CD4-positive, alpha-beta T cell (primary cell): ENCODE data around the gene RBM39. TPM values are rescaled to one million over a fixed set of nuclear protein-coding genes. Genes with fewer than 3 reads are reported as not detected.
"Not testable (repeated sequence)": the region's sequence is repeated elsewhere in the genome, so short reads cannot be mapped to it uniquely, and the experiment has no call there.

Experiments
- ATAC-seq: fragments of 200-7000 bp; cut with Tn5 transposase; one replicate; pipeline ENCODE4 v1.10.0; 2022; ENCODE audit warnings: mild to moderate bottlenecking; ENCODE audit not compliant: poor library complexity
- CTCF ChIA-PET: fragments of 350-600 bp; sonication (Branson Sonifier 250); formaldehyde crosslinking; loops from one replicate; lab custom pipeline; 2021; ENCODE audit warnings: antibody characterized with exemption, inconsistent platforms; lab: Charles Lee
- POLR2A ChIA-PET: fragments of 350-600 bp; sonication (Branson Sonifier 250); formaldehyde crosslinking; loops from one replicate; lab custom pipeline; 2021; ENCODE audit warnings: antibody characterized with exemption, inconsistent platforms; lab: Charles Lee
- DNase-seq, 14 experiments: peaks; one replicate each; pipeline ENCODE4 v3.0.0-alpha.2; 2013 to 2020; ENCODE audit warnings: mixed read lengths in 2 of 14
- H3K27ac ChIP-seq, 2 donors: one replicate each; pipeline versions ENCODE4 v1.5.1 to v1.7.0; 2013; ENCODE audit warnings: low read length in 2 of 2, low read depth in 1 of 2, mild to moderate bottlenecking in 1 of 2
- H3K27me3 ChIP-seq, 2 experiments: 1 replicate in 1 of 2; 2 replicates in 1 of 2; pipeline versions ENCODE4 v1.6.1 to v1.7.0; 2013; ENCODE audit warnings: low read length in 2 of 2, control low read depth in 1 of 2, mild to moderate bottlenecking in 1 of 2, moderate library complexity in 1 of 2; ENCODE audit not compliant: insufficient read depth in 2 of 2, control insufficient read depth in 1 of 2
- H3K36me3 ChIP-seq: one replicate; pipeline ENCODE4 v1.6.1; 2013; ENCODE audit warnings: low read length, control low read depth; ENCODE audit not compliant: insufficient read depth
- H3K4me1 ChIP-seq: one replicate; pipeline ENCODE4 v1.6.1; 2013; ENCODE audit warnings: low read length, control low read depth; ENCODE audit not compliant: insufficient read depth
- H3K4me3 ChIP-seq: one replicate; pipeline ENCODE4 v1.5.1; 2013; ENCODE audit warnings: mild to moderate bottlenecking, low read length, moderate library complexity
- H3K9me3 ChIP-seq, 2 experiments: 1 replicate in 1 of 2; 2 replicates in 1 of 2; pipeline versions ENCODE4 v1.6.1 to v1.7.0; 2013; ENCODE audit warnings: low read length in 2 of 2, mild to moderate bottlenecking in 2 of 2, control low read depth in 1 of 2, moderate library complexity in 1 of 2; ENCODE audit not compliant: control insufficient read depth in 1 of 2, insufficient read depth in 1 of 2
- H3K27ac Mint-ChIP-seq: one replicate; pipeline ENCODE4 v1.8.0; 2020; ENCODE audit warnings: mixed read lengths
- H3K27me3 Mint-ChIP-seq: one replicate; pipeline ENCODE4 v1.8.0; 2021; ENCODE audit warnings: mixed read lengths
- H3K36me3 Mint-ChIP-seq: one replicate; pipeline ENCODE4 v1.8.0; 2021; ENCODE audit warnings: low read depth, mixed read lengths
- H3K4me1 Mint-ChIP-seq: one replicate; pipeline ENCODE4 v1.8.0; 2021; ENCODE audit warnings: low read depth, mixed read lengths
- H3K4me3 Mint-ChIP-seq: one replicate; pipeline ENCODE4 v1.8.0; 2020; ENCODE audit warnings: mild to moderate bottlenecking, mixed read lengths
- H3K9me3 Mint-ChIP-seq: one replicate; pipeline ENCODE4 v1.8.0; 2020; ENCODE audit warnings: mixed read lengths
- intact Hi-C, 2 experiments: fragments of 100-400 bp; cut with DNase I in 1 of 2; cut with micrococcal nuclease in 1 of 2; formaldehyde crosslinking; loops; one replicate each; pipeline versions ENCODE4 v1.15.1 to v1.9.0; 2023 to 2025; cut with DNase I, micrococcal nuclease
- total RNA-seq, 174 experiments: library from RNA in 2 of 174; stranded (reverse) in 2 of 174; gene quantifications; one replicate each; pipeline ENCODE4 v1.2.3 and lab custom pipeline; 2021 to 2026
- TF ChIP-seq, protein P1 (sequence below): fragments of 200-600 bp; IDR thresholded peaks from one replicate; pipeline ENCODE4 v1.8.0; 2022; ENCODE audit warnings: antibody characterized with exemption, mild to moderate bottlenecking

The RBM39 gene
- total RNA-seq, 2 experiments from 2014 or later = 1,057 to 1,091 TPM

DNA sequence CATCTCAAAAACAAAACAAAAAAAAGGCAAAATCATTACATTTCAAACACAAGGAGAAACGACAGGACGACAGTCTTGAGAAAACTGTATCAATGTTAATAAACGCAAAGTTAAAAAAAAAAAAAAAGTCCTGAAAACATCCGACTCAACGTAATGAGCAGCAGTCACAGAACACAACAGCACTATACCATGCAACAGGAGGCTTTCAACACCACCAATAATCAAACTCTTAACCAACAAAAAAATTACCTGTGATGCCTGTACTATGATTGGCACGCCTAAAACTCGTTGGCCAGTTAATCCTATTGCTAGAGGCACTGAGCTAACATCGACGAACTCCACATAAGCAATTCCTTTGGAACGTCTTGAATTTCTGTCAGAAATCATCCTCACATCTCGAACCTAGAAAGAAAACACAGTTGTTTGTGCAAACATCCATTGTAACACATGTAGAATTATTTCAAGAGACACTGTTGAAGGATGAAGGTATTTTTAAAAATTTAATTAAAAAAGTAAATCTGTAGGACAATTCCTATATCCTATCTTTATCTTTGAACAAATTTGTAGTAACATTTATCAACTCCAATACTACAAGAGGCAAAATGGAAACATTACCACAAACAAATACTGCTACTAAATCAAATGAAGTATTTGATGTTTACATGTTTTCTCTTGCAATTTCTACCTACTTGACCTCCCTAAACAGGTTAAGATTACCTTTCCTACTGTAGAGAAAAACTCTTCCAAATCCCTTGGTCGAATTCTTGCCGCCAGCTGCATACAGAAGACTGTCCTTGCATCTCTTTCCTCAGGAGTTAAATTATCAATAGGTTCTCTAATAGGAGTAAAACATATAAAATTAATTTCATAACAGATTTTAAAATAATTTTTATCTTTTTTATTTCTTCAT, 17.5 kb downstream of the RBM39 start:
- Mint-ChIP-seq H3K9me3 (no peaks in the 10 kb centered on the region), H3K36me3 (peaks cover 96% of the 10 kb centered on the region), H3K4me1 (peaks cover 46% of the 10 kb centered on the region), H3K4me3 (no peak overlapping the region), H3K27ac (peak overlapping the region; percentile 16), H3K27me3 (no peaks in the 10 kb centered on the region)
- ATAC-seq (no peak), DNase-seq (no peak)
- H3K4me3 ChIP-seq = no peak overlapping the region
- H3K9me3 ChIP-seq = no peaks in the 10 kb centered on the region
- ChIA-PET POLR2A (interaction anchor here (1.0 to 1.8 kb wide), 4 partner anchors 9 to 23 kb away, joined by 3 to 4 read pairs (median 4); partner anchors contain the start of gene RBM39), CTCF (interaction anchor here (1.1 to 2.5 kb wide), 2 partner anchors 10 to 15 kb away, joined by 3 to 6 read pairs; no protein-coding TSS in a partner anchor)
- peaks cover 34% of the 10 kb centered on the region for H3K4me1 ChIP-seq
- TF ChIP-seq, protein P1, sequence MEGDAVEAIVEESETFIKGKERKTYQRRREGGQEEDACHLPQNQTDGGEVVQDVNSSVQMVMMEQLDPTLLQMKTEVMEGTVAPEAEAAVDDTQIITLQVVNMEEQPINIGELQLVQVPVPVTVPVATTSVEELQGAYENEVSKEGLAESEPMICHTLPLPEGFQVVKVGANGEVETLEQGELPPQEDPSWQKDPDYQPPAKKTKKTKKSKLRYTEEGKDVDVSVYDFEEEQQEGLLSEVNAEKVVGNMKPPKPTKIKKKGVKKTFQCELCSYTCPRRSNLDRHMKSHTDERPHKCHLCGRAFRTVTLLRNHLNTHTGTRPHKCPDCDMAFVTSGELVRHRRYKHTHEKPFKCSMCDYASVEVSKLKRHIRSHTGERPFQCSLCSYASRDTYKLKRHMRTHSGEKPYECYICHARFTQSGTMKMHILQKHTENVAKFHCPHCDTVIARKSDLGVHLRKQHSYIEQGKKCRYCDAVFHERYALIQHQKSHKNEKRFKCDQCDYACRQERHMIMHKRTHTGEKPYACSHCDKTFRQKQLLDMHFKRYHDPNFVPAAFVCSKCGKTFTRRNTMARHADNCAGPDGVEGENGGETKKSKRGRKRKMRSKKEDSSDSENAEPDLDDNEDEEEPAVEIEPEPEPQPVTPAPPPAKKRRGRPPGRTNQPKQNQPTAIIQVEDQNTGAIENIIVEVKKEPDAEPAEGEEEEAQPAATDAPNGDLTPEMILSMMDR = no peak
- intact Hi-C loops = loop anchor here (5.0 to 10.0 kb wide), 4 partner anchors 50 to 1170 kb away; partner anchors contain the start of genes PHF20 (in 1 of the 2) and SPAG4 (in 1 of the 2)
- H3K36me3 ChIP-seq = peaks cover 97% of the 10 kb centered on the region
- H3K27me3 ChIP-seq = no peaks in the 10 kb centered on the region
- no peak overlapping the region for H3K27ac ChIP-seq

DNA sequence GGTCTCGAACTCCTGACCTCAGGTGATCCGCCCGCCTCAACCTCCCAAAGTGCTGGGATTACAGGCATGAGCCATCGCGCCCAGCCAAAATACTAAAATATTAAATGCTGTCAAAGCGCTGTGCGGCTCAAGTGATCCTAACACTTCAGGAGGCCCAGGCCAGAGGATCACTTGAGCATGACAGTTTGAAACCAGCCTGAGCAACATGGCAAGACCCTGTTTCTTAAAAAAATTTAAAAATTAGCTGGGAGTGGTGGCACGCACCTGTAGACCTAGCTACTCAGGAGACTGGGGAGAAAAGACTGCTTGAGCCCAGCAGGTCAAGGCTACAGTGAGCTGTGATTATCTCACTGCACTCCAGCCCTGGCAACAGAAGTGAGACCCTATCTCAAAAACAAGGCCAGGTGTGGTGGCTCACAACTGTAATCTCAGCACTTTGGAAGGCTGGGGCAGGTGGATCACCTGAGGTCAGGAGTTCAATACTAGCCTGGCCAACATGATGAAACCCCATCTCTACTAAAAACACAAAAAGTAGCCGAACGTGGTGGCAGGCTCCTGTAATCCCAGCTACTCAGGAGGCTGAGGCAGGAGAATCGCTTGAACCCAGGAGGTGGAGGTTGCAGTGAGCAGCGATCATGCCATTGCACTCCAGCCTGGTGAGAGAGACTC, 18.3 kb downstream of the RBM39 start:
- Mint-ChIP-seq H3K36me3 (peaks cover 98% of the 10 kb centered on the region), H3K4me1 (peaks cover 48% of the 10 kb centered on the region)
- ChIA-PET CTCF (interaction anchor here (2.5 kb wide), 1 partner anchor 16 kb away, joined by 6 read pairs; no protein-coding TSS in a partner anchor), POLR2A (interaction anchor here (1.0 to 1.8 kb wide), 3 partner anchors 8 to 22 kb away, joined by 3 to 4 read pairs (median 3); partner anchors contain the start of gene RBM39)
- H3K9me3 Mint-ChIP-seq, H3K27ac Mint-ChIP-seq, H3K4me3 Mint-ChIP-seq, ATAC-seq, H3K27me3 Mint-ChIP-seq, H3K27me3 ChIP-seq, H3K27ac ChIP-seq, H3K4me3 ChIP-seq, H3K9me3 ChIP-seq, DNase-seq: not testable (repeated sequence)
- peaks cover 97% of the 10 kb centered on the region for H3K36me3 ChIP-seq
- H3K4me1 ChIP-seq = peaks cover 41% of the 10 kb centered on the region
- intact Hi-C loops = loop anchor here (5.0 to 10.0 kb wide), 3 partner anchors 51 to 1171 kb away; partner anchors contain the start of gene PHF20 (in 1 of the 2)

DNA sequence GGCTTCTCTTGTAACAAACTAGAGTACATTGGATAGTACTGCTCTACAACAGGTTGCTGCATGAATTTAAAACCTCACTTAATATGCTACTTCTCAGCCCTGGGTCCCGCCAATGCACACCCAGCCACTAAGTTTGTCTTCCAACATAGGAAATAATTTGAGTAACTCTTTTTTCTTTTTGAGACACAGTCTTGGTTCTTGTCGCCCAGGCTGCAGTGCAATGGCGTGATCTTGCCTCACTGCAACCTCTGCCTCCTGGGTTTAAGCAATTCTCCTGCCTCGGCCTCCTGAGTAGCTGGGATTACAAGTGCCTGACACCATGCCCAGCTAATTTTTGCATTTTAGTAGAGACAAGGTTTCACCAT, 18.8 kb downstream of the RBM39 start:
- H3K4me1 Mint-ChIP-seq = peaks cover 48% of the 10 kb centered on the region

More for the DNA sequence above, 18.8 kb downstream of the RBM39 start:
- not testable (repeated sequence) for ATAC-seq, H3K9me3 ChIP-seq, H3K27ac ChIP-seq, H3K27me3 Mint-ChIP-seq, H3K4me3 Mint-ChIP-seq, H3K4me3 ChIP-seq, DNase-seq, H3K27me3 ChIP-seq, H3K9me3 Mint-ChIP-seq
- Histone ChIP-seq H3K36me3 (peaks cover 97% of the 10 kb centered on the region), H3K4me1 (peaks cover 45% of the 10 kb centered on the region)
- ChIA-PET CTCF (interaction anchor here (2.5 kb wide), 1 partner anchor 17 kb away, joined by 6 read pairs; no protein-coding TSS in a partner anchor), POLR2A (interaction anchor here (0.6 to 1.8 kb wide), 3 partner anchors 19 to 106 kb away, joined by 3 to 4 read pairs (median 3); partner anchors contain the start of gene RBM39)
- intact Hi-C loops = loop anchor here (5.0 to 10.0 kb wide), 3 partner anchors 52 to 1172 kb away; partner anchors contain the start of gene PHF20 (in 1 of the 2)
- Mint-ChIP-seq H3K36me3 (peaks cover 98% of the 10 kb centered on the region), H3K27ac (peak overlapping the region; percentile 7)
